GM18507 (cell line): ENCODE results near the gene ZCCHC7.
A peak's percentile ranks its signal among the peaks of the same experiment; 100 is the strongest.
"Not testable (repeated sequence)": the region's sequence is repeated elsewhere in the genome, so short reads cannot be mapped to it uniquely, and the experiment has no call there.

ENCODE experiments used
- DNase-seq: peaks from one replicate; pipeline ENCODE4 v3.0.0; 2011; ENCODE audit warnings: low read depth; ENCODE audit not compliant: insufficient read length; ENCODE audit errors: extremely low spot score
- FAIRE-seq: peaks from 2 replicates; lab custom pipeline; 2011; peaks lifted over from hg19 to GRCh38; lab: Jason Lieb, UNC

The ZCCHC7 gene

GRCh38 chr9:37117956-37118355 is 2.4 kb upstream of the ZCCHC7 start:
- FAIRE-seq = no peak

DNA sequence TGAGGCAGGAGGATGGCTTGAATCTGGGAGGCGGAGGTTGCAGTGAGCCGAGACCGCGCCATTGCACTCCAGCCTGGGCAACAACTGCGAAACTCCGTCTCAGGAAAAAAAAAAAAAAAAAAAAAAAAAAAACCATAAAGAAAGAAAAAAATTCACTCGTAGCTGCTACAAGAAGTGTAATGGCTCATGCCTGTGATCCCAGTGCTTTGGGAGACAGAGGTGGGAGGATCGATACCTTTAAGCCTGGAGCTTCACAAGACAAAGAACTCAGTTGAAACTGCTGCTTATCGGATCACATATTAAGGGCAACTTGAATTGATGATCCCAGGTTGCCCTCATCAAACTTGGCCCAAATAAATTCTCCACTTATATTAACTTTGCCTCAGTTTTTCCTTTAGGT is 1.0 kb upstream of the ZCCHC7 start:
- FAIRE-seq (no peak), DNase-seq (no peak)

More at GRCh38 chr9:37117956-37118355, 2.4 kb upstream of the ZCCHC7 start:
- DNase-seq = no peak

DNA sequence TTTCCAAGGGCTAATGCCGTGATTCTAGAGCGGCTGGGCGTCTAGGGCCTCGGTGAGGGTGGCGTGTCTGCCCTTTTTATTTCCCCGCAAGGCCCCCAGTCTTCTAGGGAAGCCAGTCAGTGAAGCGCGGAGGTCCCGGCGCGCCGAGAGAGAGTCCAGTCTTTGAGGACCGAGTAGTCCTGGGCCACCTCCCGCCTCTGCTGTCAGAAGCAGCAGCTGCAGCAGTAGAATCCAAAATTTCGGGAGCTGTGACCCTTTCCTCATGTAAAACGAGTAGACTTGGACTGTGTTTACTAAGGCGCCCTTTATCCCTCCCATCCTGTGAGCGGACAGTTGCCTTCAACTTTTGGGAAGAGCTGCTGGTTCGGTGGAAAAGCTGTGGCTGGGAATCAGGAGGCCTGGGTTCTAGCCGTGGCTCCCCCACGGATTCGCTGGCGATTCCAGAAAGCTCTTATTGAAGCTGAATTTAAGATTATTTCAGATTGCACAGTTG is 515 bp downstream of the ZCCHC7 start:
- FAIRE-seq, DNase-seq: not testable (repeated sequence)

DNA sequence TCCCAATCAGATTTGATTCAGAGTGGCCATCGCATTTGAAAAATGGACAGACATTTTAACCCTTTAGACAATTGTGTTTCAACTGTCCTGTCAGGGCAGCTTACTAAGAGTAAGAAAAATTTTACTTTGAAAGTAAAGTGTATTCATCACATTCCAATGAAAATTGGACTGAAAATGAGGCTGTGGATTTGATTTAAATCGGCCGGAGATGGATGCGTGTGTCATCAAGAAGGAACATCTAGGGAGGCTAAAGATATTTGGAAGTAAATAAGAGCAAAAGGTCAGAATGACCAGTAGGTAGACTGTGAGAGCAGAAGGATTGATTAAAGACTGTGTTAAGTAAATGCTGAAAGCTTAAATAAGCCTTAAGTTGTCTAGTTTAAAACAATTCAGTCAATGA is 1.5 kb downstream of the ZCCHC7 start:
- no peak for DNase-seq
- FAIRE-seq = no peak

DNA sequence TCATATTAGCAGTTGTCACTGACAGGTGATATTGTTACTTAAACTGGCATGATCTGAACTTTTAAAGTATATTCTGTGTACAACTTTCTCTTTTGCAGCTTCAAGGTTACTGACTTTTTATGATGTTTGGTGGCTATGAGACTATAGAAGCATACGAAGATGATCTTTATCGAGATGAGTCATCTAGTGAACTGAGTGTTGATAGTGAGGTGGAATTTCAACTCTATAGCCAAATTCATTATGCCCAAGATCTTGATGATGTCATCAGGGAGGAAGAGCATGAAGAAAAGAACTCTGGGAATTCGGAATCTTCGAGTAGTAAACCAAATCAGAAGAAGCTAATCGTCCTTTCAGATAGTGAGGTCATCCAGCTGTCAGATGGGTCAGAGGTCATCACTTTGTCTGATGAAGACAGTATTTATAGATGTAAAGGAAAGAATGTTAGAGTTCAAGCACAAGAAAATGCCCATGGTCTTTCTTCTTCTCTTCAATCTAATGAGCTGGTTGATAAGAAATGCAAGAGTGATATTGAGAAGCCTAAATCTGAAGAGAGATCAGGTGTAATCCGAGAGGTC is 5.9 kb downstream of the ZCCHC7 start:
- FAIRE-seq = peak; percentile 9
- DNase-seq = no peak

GRCh38 chr9:37127018-37127417 is 6.6 kb downstream of the ZCCHC7 start:
- DNase-seq (no peak), FAIRE-seq (no peak)

- FAIRE-seq (no peak), DNase-seq (no peak)
Observed at GRCh38 chr9:37128051-37128450, 7.7 kb downstream of the ZCCHC7 start.

GRCh38 chr9:37134166-37134565 is 13.8 kb downstream of the ZCCHC7 start:
- no peak for FAIRE-seq
- DNase-seq = no peak

DNA sequence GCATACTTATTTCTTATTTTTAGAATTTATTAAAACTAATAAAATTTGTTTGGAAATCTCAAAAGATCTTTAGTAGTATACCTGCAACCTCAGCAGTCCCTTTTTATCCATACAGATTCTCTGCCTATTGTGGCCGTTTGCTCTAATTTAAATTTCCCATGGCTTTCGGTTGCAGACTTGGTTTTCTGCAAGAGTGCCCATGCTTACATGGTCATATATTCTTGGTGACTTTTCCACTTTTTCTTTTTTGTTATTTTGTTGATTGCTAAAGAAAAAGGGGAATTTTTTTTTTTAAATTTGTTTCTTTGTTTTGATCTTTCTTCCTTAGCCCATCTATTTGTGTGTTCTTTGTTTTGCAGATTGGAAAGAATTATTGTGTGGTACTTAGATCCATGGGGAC is 20.6 kb downstream of the ZCCHC7 start:
- no peak for FAIRE-seq
- no peak for DNase-seq

GRCh38 chr9:37144762-37145161 is 24.4 kb downstream of the ZCCHC7 start:
- peak; percentile 90 for FAIRE-seq
- DNase-seq = no peak

DNA sequence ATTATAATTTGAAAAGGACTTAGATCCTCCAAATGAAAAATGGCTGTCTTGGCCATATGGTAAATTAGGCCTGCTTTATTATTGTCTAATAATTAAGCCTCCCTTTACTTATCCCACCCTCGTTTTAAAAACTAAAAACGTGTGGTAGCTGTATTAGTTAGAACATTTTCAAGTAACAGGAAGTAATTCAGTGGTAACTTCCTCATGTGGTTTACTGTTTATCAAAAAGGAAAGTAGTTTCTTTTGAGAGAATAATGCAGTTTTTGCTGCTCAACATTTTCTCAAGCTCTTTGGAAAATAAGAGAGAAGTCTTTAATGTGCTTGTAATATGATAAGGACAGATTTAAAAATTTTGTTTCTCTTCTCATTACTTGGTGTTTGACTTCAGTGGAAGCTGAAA is 26.0 kb downstream of the ZCCHC7 start:
- peak; percentile 8 for DNase-seq
- peak; percentile 84 for FAIRE-seq

DNA sequence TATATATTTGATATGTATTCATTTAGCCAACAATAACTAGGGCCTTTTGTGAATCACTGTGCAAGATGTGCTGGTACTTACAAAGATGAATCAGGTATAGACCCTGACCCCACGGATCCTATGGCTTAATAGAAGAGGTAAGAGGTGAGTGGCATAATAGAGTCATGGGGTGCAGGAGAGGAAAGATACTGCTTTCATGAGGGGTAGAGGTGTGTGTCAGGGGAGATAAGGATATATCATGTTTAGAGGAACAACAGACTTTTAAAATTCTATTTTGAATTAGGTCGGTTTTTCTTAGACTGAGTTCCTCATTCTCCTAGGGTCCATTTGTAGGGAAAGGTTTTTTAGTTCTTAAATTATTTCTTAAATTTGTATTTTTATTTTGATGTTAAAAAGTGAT is 27.8 kb downstream of the ZCCHC7 start:
- no peak for FAIRE-seq

GRCh38 chr9:37149666-37150308 is 29.4 kb downstream of the ZCCHC7 start:
- FAIRE-seq (no peak), DNase-seq (no peak)

More for the DNA sequence above, 27.8 kb downstream of the ZCCHC7 start:
- DNase-seq = no peak

GRCh38 chr9:37150415-37150814 is 30.0 kb downstream of the ZCCHC7 start:
- DNase-seq (no peak), FAIRE-seq (no peak)

- DNase-seq = no peak
- FAIRE-seq = no peak
Observed at GRCh38 chr9:37151812-37152211, 31.4 kb downstream of the ZCCHC7 start.

DNA sequence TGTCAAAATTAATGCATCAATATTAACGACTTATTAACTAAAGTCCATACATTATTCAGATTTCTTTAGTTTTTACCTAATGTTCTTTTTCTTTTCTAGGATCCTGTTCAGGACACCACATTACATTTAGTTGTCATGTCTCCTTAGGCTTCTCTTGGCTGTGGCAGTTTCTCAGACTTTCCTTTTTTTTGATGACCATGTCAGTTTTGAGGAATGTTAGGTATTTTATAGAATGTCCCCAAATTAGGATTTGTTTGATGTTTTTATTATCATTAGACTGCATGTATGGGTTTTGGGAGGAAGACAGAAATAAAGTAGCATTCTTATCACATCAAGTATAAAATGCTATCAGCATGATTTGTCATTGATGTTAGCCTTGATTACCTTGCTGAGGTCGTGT is 32.0 kb downstream of the ZCCHC7 start:
- FAIRE-seq = no peak
- no peak for DNase-seq

DNA sequence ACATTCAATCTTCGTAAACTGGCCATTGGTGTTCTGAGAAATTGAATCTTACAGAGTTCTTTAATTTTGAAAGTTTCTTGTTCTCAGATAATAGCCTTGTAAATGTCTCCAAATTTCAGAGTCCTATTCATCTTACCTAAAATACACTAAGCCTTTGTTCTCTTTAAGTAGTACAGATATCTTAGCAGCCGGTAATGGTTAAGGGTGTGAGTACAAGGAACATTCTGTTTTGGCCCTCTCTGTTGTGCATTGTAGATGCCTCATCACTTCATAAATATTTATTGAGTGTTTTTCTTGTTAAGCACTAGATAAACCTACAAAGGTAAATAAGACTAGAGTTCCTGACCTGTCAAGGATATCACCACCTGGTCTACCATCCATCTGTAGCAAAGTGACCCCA is 35.2 kb downstream of the ZCCHC7 start:
- FAIRE-seq = peak; percentile 44

DNA sequence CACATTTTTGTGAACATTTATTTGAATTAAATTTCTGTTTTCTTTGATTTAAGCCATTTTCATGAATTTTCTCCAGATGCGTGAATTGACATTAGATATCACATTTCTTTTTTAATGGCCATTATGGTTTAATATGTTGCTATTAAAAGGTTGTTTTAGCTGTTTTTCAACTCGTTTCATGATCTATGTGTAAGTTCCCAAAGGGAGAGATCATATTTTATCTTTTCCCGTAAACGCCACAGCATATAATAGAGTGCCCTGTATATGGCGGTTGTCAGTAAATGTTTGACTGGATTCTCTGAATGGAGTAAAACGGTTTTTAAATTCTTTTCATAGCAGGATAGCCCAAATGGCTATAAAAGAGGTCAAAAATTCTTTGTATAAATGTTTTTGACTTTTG is 35.8 kb downstream of the ZCCHC7 start:
- FAIRE-seq (peak; percentile 29), DNase-seq (no peak)

More for the DNA sequence above, 35.2 kb downstream of the ZCCHC7 start:
- no peak for DNase-seq

- peak; percentile 62 for FAIRE-seq
- DNase-seq = no peak
Observed at GRCh38 chr9:37156781-37157356, 36.5 kb downstream of the ZCCHC7 start.

- DNase-seq (no peak), FAIRE-seq (peak; percentile 64)
Observed at GRCh38 chr9:37157726-37158377, 37.5 kb downstream of the ZCCHC7 start.
